ENCODE data around the gene ADIPOR2. TPM values are rescaled to one million over a fixed set of nuclear protein-coding genes. Genes with fewer than 3 reads are reported as not detected.
A peak's percentile ranks its signal among the peaks of the same experiment; 100 is the strongest.

ADIPOR2 gene
- total RNA-seq, 4 donors from 2014 or later = 75.1 to 119 (median 93.4) TPM

DNA sequence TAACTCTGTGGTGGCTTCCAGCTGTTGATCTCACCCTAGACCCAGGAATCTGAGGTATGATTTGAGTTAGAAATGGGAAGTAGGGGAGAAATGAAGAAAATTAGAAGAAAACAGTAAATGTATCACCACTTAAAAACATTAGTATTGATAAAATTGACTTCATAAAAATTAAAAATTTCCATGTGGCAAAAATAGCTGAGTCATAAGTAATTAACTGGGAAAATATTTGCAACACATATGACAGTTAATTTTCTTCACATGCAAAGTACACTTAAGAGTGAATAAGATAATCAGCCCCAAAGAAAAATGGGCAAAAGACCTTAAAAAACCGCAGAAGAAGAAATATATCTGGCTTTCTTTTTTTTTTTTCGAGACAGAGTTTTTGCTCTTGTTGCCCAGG lies 25.5 kb upstream of the ADIPOR2 start:
- no peak for ATAC-seq (ENCODE audit: low FRiP score)
- no peak for DNase-seq (ENCODE audit: low spot score)
- TF ChIP-seq, protein P1, sequence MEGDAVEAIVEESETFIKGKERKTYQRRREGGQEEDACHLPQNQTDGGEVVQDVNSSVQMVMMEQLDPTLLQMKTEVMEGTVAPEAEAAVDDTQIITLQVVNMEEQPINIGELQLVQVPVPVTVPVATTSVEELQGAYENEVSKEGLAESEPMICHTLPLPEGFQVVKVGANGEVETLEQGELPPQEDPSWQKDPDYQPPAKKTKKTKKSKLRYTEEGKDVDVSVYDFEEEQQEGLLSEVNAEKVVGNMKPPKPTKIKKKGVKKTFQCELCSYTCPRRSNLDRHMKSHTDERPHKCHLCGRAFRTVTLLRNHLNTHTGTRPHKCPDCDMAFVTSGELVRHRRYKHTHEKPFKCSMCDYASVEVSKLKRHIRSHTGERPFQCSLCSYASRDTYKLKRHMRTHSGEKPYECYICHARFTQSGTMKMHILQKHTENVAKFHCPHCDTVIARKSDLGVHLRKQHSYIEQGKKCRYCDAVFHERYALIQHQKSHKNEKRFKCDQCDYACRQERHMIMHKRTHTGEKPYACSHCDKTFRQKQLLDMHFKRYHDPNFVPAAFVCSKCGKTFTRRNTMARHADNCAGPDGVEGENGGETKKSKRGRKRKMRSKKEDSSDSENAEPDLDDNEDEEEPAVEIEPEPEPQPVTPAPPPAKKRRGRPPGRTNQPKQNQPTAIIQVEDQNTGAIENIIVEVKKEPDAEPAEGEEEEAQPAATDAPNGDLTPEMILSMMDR (IDR thresholded peaks at IDR 0.05) = no peak

DNA sequence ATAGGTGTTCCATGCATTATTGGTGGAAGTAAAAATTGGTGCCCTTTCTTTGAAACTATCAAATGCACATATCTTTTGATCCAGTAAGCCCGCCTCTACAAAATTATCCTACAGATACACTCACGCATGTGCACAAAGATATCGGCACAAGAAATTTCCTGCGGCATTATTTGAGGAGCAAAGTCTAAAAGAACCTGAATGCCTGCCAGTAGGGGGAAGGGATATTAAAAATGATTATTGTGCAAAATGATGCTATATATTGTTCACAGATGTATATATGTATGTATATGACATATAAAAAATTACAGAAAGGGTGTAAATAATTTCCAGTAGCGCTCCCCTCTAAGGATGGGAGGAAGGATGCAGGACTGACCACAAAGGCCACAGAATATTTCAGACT lies 24.7 kb upstream of the ADIPOR2 start:
- TF ChIP-seq, protein P1 (IDR thresholded peaks at IDR 0.05) = no peak
- DNase-seq (ENCODE audit: low spot score) (no peak), ATAC-seq (ENCODE audit: low FRiP score) (no peak)

DNA sequence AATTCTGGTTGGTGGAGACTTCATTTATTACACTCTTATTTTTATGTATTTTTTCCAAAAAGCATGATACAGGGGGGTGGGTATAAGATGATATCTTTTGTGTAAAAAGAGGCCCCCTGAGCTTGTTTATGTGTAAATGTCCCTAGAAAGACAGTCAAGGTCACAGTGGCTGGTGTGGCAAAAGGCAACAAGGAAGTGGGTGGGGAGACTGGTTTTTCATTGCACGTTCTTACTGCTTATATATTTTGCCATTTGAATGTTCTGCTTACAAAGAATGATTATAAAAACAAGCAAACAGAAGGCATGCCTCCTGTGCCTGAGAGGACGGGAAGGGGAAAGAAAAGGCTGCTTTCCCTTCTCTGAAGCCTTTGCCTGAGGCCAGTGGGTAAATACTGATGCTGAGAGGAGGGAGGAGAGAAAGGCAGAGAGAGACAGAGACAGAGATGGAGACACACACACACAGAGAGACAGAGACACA lies 24.1 kb upstream of the ADIPOR2 start:
- no peak for ATAC-seq (ENCODE audit: low FRiP score)
- no peak for DNase-seq (ENCODE audit: low spot score)
- TF ChIP-seq, protein P1 (IDR thresholded peaks at IDR 0.05) = no peak

DNA sequence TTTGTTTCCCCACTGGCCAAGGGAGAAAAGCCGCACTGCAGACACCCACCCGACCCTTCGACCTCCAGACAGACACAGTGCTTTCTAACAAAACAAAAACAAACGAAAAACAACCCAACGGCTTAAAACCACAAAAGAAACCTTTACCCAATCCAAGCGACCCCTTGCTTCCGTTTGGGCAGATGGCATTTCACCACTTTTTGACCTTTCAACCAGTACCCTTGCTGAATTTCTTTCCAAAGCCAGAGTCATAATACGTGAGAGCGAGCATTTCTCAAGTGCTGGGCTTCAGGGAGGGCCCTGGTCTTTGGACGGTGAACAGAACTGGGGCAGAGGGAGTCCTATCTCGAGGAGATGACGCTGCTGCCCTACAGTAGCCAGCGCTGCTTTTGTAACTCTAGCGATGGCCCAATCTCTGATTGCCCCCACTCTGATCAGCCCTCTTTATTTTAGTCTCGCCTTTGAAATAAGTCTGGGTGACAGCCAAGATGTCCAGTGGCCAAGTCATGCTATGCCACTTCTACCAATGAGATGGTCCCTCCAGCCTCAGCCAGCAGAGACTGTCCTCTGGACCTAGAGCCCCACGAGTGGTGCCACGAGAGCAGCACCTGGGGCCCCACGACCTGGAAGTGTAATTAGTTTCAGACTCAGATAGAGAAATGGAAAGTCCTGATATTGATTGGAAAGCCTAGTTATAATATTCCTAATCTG lies 21.9 kb upstream of the ADIPOR2 start:
- ATAC-seq (ENCODE audit: low FRiP score) = peak; percentile 56
- no peak for DNase-seq (ENCODE audit: low spot score)
- TF ChIP-seq, protein P1 (IDR thresholded peaks at IDR 0.05) = no peak

DNA sequence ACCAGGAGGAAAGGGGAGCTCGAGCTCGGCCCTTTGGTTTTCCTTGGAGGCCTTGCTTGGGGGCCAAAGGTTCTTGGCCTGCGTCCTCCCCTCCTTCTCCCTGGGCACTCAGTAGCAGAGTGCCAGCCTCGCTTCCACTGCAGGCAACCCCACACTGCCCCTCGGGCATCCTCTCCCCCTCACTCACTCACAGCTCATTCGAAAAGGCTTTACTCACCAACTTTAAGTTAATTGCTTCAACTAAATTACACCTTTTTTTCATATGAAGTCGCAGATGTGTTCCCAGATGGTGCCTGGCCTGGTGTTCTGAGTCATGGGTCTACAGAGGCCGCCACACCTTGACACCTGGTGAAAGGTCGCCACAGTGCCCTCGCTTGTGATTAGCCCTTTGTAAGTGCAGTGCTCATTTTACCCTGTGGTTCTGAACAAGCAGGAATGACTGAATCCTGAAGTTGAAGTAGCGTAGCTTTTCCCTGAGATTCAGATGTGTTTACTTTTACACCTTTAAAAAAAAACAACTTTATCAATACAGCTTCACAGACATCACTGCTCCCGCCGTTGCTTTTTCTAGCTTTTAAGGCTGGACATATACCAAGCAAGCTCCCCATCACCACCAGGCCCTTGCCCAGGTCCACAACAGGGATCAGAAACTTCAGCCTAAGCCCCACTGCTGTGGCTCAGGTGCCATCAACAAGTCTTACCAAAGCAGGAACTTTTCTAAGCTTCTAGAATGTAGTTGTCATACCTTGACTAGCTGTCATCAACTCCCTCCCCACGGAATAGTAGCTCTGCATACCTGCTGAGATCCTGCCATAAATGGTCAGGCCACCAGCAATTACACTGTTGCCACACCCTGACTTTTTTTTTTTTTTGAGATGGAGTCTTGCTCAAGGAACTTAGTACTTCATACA lies 20.3 kb upstream of the ADIPOR2 start:
- DNase-seq (ENCODE audit: low spot score) (no peak), ATAC-seq (ENCODE audit: low FRiP score) (no peak)
- TF ChIP-seq, protein P1 (IDR thresholded peaks at IDR 0.05) = no peak

DNA sequence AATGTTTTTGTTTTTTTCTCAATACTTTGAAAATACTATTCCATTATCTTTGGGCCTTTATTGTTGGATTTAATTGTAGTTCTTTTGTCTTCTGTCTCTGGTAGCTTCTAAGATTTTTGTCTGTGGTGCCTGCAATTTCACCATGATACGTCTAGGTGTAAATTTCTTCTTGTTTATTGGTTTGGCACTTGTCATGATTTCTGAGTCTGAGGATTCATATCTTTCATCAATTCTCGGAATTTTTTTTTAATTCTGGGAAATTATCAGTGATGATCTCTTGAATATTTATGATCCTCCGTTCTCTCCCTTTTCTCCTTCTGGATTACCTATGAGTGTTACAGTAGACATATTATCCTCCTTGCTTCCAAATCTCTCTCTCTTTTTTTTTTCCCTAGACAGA lies 14.8 kb upstream of the ADIPOR2 start:
- DNase-seq (ENCODE audit: low spot score) (no peak), ATAC-seq (ENCODE audit: low FRiP score) (no peak)

More for the DNA sequence above, 14.8 kb upstream of the ADIPOR2 start:
- TF ChIP-seq, protein P1 (IDR thresholded peaks at IDR 0.05) = no peak
